A673 (cell line): ENCODE measurements around the gene RNU1-4.
"Not testable (repeated sequence)": the region's sequence is repeated elsewhere in the genome, so short reads cannot be mapped to it uniquely, and the experiment has no call there.

Experiments
- CTCF ChIP-seq: fragments of 300-800, 200-600 bp; sonication (generic); conservative IDR thresholded peaks from 2 replicates; pipeline ENCODE4 v1.5.1; 2017; ENCODE audit warnings: low read depth, mild to moderate bottlenecking, antibody characterized with exemption, low read length, moderate library complexity, mixed read lengths
- EZH2 ChIP-seq: fragments of 200-600 bp; sonication (generic); IDR thresholded peaks from 2 replicates; pipeline ENCODE4 v1.6.1; 2017; ENCODE audit warnings: borderline replicate concordance, low read depth, mild to moderate bottlenecking, mixed read lengths, antibody characterized with exemption, low read length; ENCODE audit not compliant: poor library complexity, severe bottlenecking

- not testable (repeated sequence) for TF ChIP-seq CTCF, EZH2
Observed at GRCh38 chr1:16700138-16700895, 40.0 kb upstream of the RNU1-4 start.
